HEK293T (cell line): Measurements from ENCODE around the gene CHAF1A.

Experiments used
- ARNT ChIP-seq: fragments of 450-650 bp; IDR thresholded peaks from 2 replicates; pipeline ENCODE4 v1.6.1; 2017; ENCODE audit warnings: mild to moderate bottlenecking
- BHLHE40 ChIP-seq: fragments of 450-650 bp; IDR thresholded peaks from 2 replicates; pipeline ENCODE4 v1.6.1; 2016; ENCODE audit warnings: mild to moderate bottlenecking, moderate library complexity, borderline replicate concordance
- ELF4 ChIP-seq: fragments of 450-650 bp; IDR thresholded peaks from 2 replicates; pipeline ENCODE4 v1.6.1; 2017; ENCODE audit warnings: antibody characterized with exemption
- FOXA1 ChIP-seq: fragments of 450-650 bp; IDR thresholded peaks from 2 replicates; pipeline ENCODE4 v1.6.1; 2016; ENCODE audit warnings: mild to moderate bottlenecking
- FOXK2 ChIP-seq: fragments of 450-650 bp; IDR thresholded peaks from 2 replicates; pipeline ENCODE4 v1.6.1; 2016; ENCODE audit warnings: mild to moderate bottlenecking
- FOXM1 ChIP-seq: fragments of 450-650 bp; IDR thresholded peaks from 2 replicates; pipeline ENCODE4 v1.6.1; 2017; ENCODE audit warnings: mild to moderate bottlenecking, borderline replicate concordance
- L3MBTL2 ChIP-seq: fragments of 450-650 bp; conservative IDR thresholded peaks from 2 replicates; pipeline ENCODE4 v1.6.1; 2016; ENCODE audit warnings: mild to moderate bottlenecking
- LEF1 ChIP-seq: fragments of 450-650 bp; IDR thresholded peaks from 2 replicates; pipeline ENCODE4 v1.6.1; 2017; ENCODE audit warnings: mild to moderate bottlenecking, borderline replicate concordance
- PKNOX1 ChIP-seq: fragments of 450-650 bp; IDR thresholded peaks from 2 replicates; pipeline ENCODE4 v1.6.1; 2016
- SP1 ChIP-seq: fragments of 450-650 bp; IDR thresholded peaks from 2 replicates; pipeline ENCODE4 v1.6.1; 2017
- TARDBP ChIP-seq: fragments of 450-650 bp; IDR thresholded peaks from 2 replicates; pipeline ENCODE4 v1.6.1; 2016
- ZNF384 ChIP-seq: fragments of 450-650 bp; IDR thresholded peaks from 2 replicates; pipeline ENCODE4 v1.6.1; 2016

- TF ChIP-seq L3MBTL2 (no peak), PKNOX1 (no peak), ELF4 (no peak), BHLHE40 (no peak), TARDBP (no peak), ZNF384 (no peak), LEF1 (no peak), ARNT (no peak), SP1 (no peak), FOXK2 (no peak), FOXM1 (no peak), FOXA1 (no peak)
Observed at GRCh38 chr19:4441994-4442818, 39.8 kb downstream of the CHAF1A start.
